K562 (cell line): ENCODE results near the gene KANK2. TPM values are rescaled to one million over a fixed set of nuclear protein-coding genes. Genes with fewer than 3 reads are reported as not detected.

Experiments
- BDP1 ChIP-seq: IDR thresholded peaks from 3 replicates; pipeline ENCODE4 v1.6.1; 2011; ENCODE audit not compliant: insufficient read length, insufficient read depth
- CHD1 ChIP-seq: fragments of 200-600 bp; sonication (generic); IDR thresholded peaks from one replicate; pipeline ENCODE4 v1.6.1; 2012; ENCODE audit warnings: mild to moderate bottlenecking, moderate library complexity, low read length, inconsistent platforms
- CREB1 ChIP-seq, 2 experiments: sonication (generic) in 1 of 2; formaldehyde crosslinking in 1 of 2; IDR thresholded peaks; 2 replicates each; pipeline versions ENCODE4 v1.6.1 to v1.8.0; 2012 to 2022; ENCODE audit warnings: inconsistent platforms in 1 of 2, mild to moderate bottlenecking in 1 of 2, missing genetic modification reagents in 1 of 2, moderate library complexity in 1 of 2
- CREM ChIP-seq: IDR thresholded peaks from 2 replicates; pipeline ENCODE4 v1.6.1; 2014; ENCODE audit warnings: antibody characterized with exemption, low read depth
- DPF2 ChIP-seq: fragments of 450-650 bp; IDR thresholded peaks from 2 replicates; pipeline ENCODE4 v1.6.1; 2016
- ELF4 ChIP-seq: fragments of 450-650 bp; formaldehyde crosslinking; IDR thresholded peaks from 2 replicates; pipeline ENCODE4 v1.4.0; 2022; ENCODE audit warnings: missing genetic modification characterization
- EP400 ChIP-seq: fragments of 450-650 bp; IDR thresholded peaks from 2 replicates; pipeline ENCODE4 v1.6.1; 2017; ENCODE audit warnings: antibody characterized with exemption, mild to moderate bottlenecking, moderate library complexity
- HIVEP1 ChIP-seq: fragments of 250-450 bp; sonication (Bioruptor Pico); IDR thresholded peaks from 2 replicates; pipeline ENCODE4 v1.4.0; 2020; ENCODE audit warnings: mild to moderate bottlenecking
- HNRNPK ChIP-seq: fragments of 200-400 bp; formaldehyde crosslinking; IDR thresholded peaks from one replicate; pipeline ENCODE4 v1.6.1; 2018; ENCODE audit warnings: mild to moderate bottlenecking, low read depth, low read length; ENCODE audit not compliant: poor library complexity, severe bottlenecking
- HNRNPL ChIP-seq: fragments of 200-400 bp; formaldehyde crosslinking; IDR thresholded peaks from 2 replicates; pipeline ENCODE4 v1.6.1; 2017; ENCODE audit warnings: low read depth, mild to moderate bottlenecking, low read length
- JUND ChIP-seq, 2 experiments: IDR thresholded peaks; 2 replicates in 1 of 2; 3 replicates in 1 of 2; pipeline ENCODE4 v1.6.1; 2011; ENCODE audit warnings: borderline replicate concordance in 2 of 2, low read depth in 2 of 2, low read length in 2 of 2, improper control_type of control experiment in 1 of 2, missing biosample characterization in 1 of 2, missing genetic modification characterization in 1 of 2, missing genetic modification reagents in 1 of 2
- MAZ ChIP-seq, 2 experiments: fragments of 450-650 bp in 1 of 2; sonication (generic) in 1 of 2; formaldehyde crosslinking; IDR thresholded peaks in 1 of 2; conservative IDR thresholded peaks in 1 of 2; 2 replicates each; pipeline versions ENCODE4 v1.4.0 to v1.5.0; 2020; ENCODE audit warnings: mild to moderate bottlenecking in 1 of 2, missing genetic modification reagents in 1 of 2
- MCM2 ChIP-seq: fragments of 450-650 bp; IDR thresholded peaks from 2 replicates; pipeline ENCODE4 v1.6.1; 2017; ENCODE audit warnings: low read depth, mild to moderate bottlenecking
- NCOA1 ChIP-seq: fragments of 450-650 bp; IDR thresholded peaks from 2 replicates; pipeline ENCODE4 v1.6.1; 2016; ENCODE audit warnings: low read depth
- NFYB ChIP-seq: IDR thresholded peaks from 2 replicates; pipeline ENCODE4 v1.6.1; 2011; ENCODE audit warnings: mild to moderate bottlenecking, moderate library complexity; ENCODE audit not compliant: insufficient read length; ENCODE audit errors: extremely low read depth
- PHB ChIP-seq: fragments of 250-450 bp; sonication (Bioruptor Pico); IDR thresholded peaks from 2 replicates; pipeline ENCODE4 v1.5.0; 2021
- POLR3G ChIP-seq: IDR thresholded peaks from 2 replicates; pipeline ENCODE4 v1.6.1; 2011; ENCODE audit not compliant: insufficient read length, insufficient replicate concordance; ENCODE audit errors: extremely low read depth
- RBM22 ChIP-seq: fragments of 200-400 bp; formaldehyde crosslinking; IDR thresholded peaks from 2 replicates; pipeline ENCODE4 v1.6.1; 2018; ENCODE audit warnings: low read length, low read depth; ENCODE audit not compliant: poor library complexity, severe bottlenecking
- SMAD1 ChIP-seq: fragments of 150-350 bp; IDR thresholded peaks from 2 replicates; pipeline ENCODE4 v1.6.1; 2014; ENCODE audit warnings: low read length, low read depth; ENCODE audit not compliant: partially characterized antibody
- SMARCA4 ChIP-seq: fragments of 450-650 bp; IDR thresholded peaks from 2 replicates; pipeline ENCODE4 v1.6.1; 2016
- SMARCC2 ChIP-seq: fragments of 450-650 bp; IDR thresholded peaks from 2 replicates; pipeline ENCODE4 v1.6.1; 2017; ENCODE audit warnings: antibody characterized with exemption, moderate library complexity, mild to moderate bottlenecking, low read depth
- STAT5B ChIP-seq: fragments of 250-450 bp; sonication (Bioruptor Pico); IDR thresholded peaks from 2 replicates; pipeline ENCODE4 v1.8.0; 2021; ENCODE audit warnings: mild to moderate bottlenecking, inconsistent platforms
- TRIM28 ChIP-seq: fragments of 450-650 bp; IDR thresholded peaks from 2 replicates; pipeline ENCODE4 v1.6.1; 2017
- VEZF1 ChIP-seq: fragments of 200-800 bp; sonication (Bioruptor generic); IDR thresholded peaks from 2 replicates; pipeline ENCODE4 v1.6.1; 2017; ENCODE audit warnings: missing genetic modification characterization, missing compliant biosample characterization
- ZBTB7A ChIP-seq: IDR thresholded peaks from 2 replicates; pipeline ENCODE4 v1.6.1; 2011; ENCODE audit warnings: low read depth, mild to moderate bottlenecking, low read length, moderate library complexity, borderline replicate concordance; ENCODE audit not compliant: control insufficient read depth
- ZNF695 ChIP-seq: fragments of 450-650 bp; formaldehyde crosslinking; IDR thresholded peaks from 2 replicates; pipeline ENCODE4 v1.4.0; 2020; ENCODE audit warnings: mild to moderate bottlenecking, moderate library complexity
- polyA plus RNA-seq, 8 experiments: library from polyadenylated mRNA; depleted of rRNA in 4 of 8; stranded (reverse) in 5 of 8; unstranded in 3 of 8; fragments of >200 nt; fragmentation: Nextera tagmentation in 2 of 8; fragmentation: Illumina TruSeq in 1 of 8; extraction: Ambion mirVana in 2 of 8; extraction: Trizol in 1 of 8; gene quantifications; 2 replicates each; pipeline versions ENCODE4 v1.2.1 to v1.2.3, GENCODE V29; 2011 to 2014; ENCODE audit warnings: inconsistent platforms in 1 of 8, missing spikeins in 1 of 8
- total RNA-seq, 7 experiments: library from RNA; depleted of rRNA in 6 of 7; stranded (reverse); fragments of >200 nt in 6 of 7; fragmentation: Illumina TruSeq in 2 of 7; extraction: Trizol in 2 of 7; gene quantifications; 2 replicates each; pipeline versions ENCODE4 v1.2.1 to v1.2.3, GENCODE V29; 2011 to 2021; ENCODE audit warnings: low replicate concordance in 1 of 7
- TF ChIP-seq, protein P1 (sequence below), 2 experiments: fragments of 450-650 bp in 1 of 2; sonication (generic) in 1 of 2; formaldehyde crosslinking; conservative IDR thresholded peaks; 2 replicates each; pipeline versions ENCODE4 v1.4.0 to v1.8.1; 2020 to 2022; ENCODE audit warnings: mild to moderate bottlenecking in 1 of 2, missing genetic modification reagents in 1 of 2
- TF ChIP-seq, protein P2 (sequence below): fragments of 250-450 bp; sonication (Bioruptor Pico); IDR thresholded peaks from 2 replicates; pipeline ENCODE4 v1.9.0; 2021; ENCODE audit warnings: mild to moderate bottlenecking

Gene KANK2
- total and polyA plus RNA-seq, 9 of the 15 experiments (the other 6 are each of a cell fraction or from before 2014, with no cell fraction given): 4.4 to 47.8 (median 21.3) TPM

- TF ChIP-seq ELF4 (CRISPR knock-in tag) (no peak), SMARCC2 (0 out of 2 replicates have a peak, but pooled peaks have one; percentile 20), DPF2 (peak; percentile 65), VEZF1 (CRISPR knock-in tag) (peak; percentile 82), MAZ (CRISPR knock-in tag; conservative IDR thresholded peaks at IDR 0.05 in 1 of 2, IDR thresholded peaks at IDR 0.05 in 1 of 2) (peak in 1 of 2 experiments; percentile 41; a peak in 3 of 4 replicates), JUND (IDR thresholded peaks at IDR 0.05; ENCODE audit: borderline replicate concordance, low read depth, low read length) (peak; percentile 88), JUND (tag; IDR thresholded peaks at IDR 0.05; ENCODE audit: borderline replicate concordance, low read depth, low read length) (no peak; the same call in 2 of the 3 replicates), POLR3G (no peak), HNRNPL (no peak), CHD1 (no peak), PHB (CRISPR knock-in tag) (no peak), NFYB (no peak), STAT5B (CRISPR knock-in tag) (no peak), RBM22 (peak; percentile 93), HNRNPK (no peak), NCOA1 (no peak), SMARCA4 (peak; percentile 51; the same call in 1 of the 2 replicates), MCM2 (no peak), HIVEP1 (0 out of 2 replicates have a peak, but pooled peaks have one; percentile 30), EP400 (no peak), CREB1 (IDR thresholded peaks at IDR 0.05) (no peak), CREB1 (CRISPR knock-in tag; IDR thresholded peaks at IDR 0.05) (no peak), CREM (0 out of 2 replicates have a peak, but pooled peaks have one; percentile 9), SMAD1 (no peak), ZBTB7A (peak; percentile 74; the same call in 1 of the 2 replicates), BDP1 (no peak), TRIM28 (no peak), ZNF695 (CRISPR knock-in tag) (no peak)
- TF ChIP-seq, protein P1, sequence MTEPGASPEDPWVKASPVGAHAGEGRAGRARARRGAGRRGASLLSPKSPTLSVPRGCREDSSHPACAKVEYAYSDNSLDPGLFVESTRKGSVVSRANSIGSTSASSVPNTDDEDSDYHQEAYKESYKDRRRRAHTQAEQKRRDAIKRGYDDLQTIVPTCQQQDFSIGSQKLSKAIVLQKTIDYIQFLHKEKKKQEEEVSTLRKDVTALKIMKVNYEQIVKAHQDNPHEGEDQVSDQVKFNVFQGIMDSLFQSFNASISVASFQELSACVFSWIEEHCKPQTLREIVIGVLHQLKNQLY (CRISPR knock-in tag; conservative IDR thresholded peaks at IDR 0.05): no peak
- TF ChIP-seq, protein P2, sequence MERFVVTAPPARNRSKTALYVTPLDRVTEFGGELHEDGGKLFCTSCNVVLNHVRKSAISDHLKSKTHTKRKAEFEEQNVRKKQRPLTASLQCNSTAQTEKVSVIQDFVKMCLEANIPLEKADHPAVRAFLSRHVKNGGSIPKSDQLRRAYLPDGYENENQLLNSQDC: no peak
Measured at GRCh38 chr19:11142528-11143171, 54.7 kb downstream of the KANK2 start (continued).
